GM12891 (cell line): ENCODE results near the gene CCDC136.

Experiments
- DNase-seq: peaks from one replicate; pipeline ENCODE4 v3.0.0; 2011; ENCODE audit warnings: low spot score; ENCODE audit not compliant: insufficient read length
- FAIRE-seq: peaks from 2 replicates; lab custom pipeline; 2011; peaks lifted over from hg19 to GRCh38; lab: Jason Lieb, UNC
- PAX5 ChIP-seq: IDR thresholded peaks from 2 replicates; pipeline ENCODE4 v1.6.1; 2011; ENCODE audit warnings: low read length, moderate library complexity, mild to moderate bottlenecking; ENCODE audit not compliant: insufficient read depth, severe bottlenecking
- POLR2A ChIP-seq: IDR thresholded peaks from 2 replicates; pipeline ENCODE4 v1.6.1; 2011; ENCODE audit warnings: low read depth, low read length, control low read depth
- POLR2AphosphoS5 ChIP-seq: IDR thresholded peaks from 2 replicates; pipeline ENCODE4 v1.6.1; 2011; ENCODE audit warnings: low read depth, low read length, control low read depth
- POU2F2 ChIP-seq: IDR thresholded peaks from 2 replicates; pipeline ENCODE4 v1.6.1; 2011; ENCODE audit warnings: low read depth, mild to moderate bottlenecking, control low read depth, low read length, moderate library complexity
- SPI1 ChIP-seq: IDR thresholded peaks from 2 replicates; pipeline ENCODE4 v1.6.1; 2011; ENCODE audit warnings: low read depth, low read length, control low read depth
- TAF1 ChIP-seq: IDR thresholded peaks from 2 replicates; pipeline ENCODE4 v1.6.1; 2011; ENCODE audit warnings: low read depth, low read length, control low read depth

The CCDC136 gene

GRCh38 chr7:128867241-128867640 is 75.5 kb downstream of the CCDC136 start:
- DNase-seq (no peak), FAIRE-seq (no peak)
- TF ChIP-seq POLR2A = no peak
- TF ChIP-seq TAF1 = no peak
- TF ChIP-seq POLR2AphosphoS5 = no peak
- no peak for TF ChIP-seq POU2F2
- TF ChIP-seq PAX5 = no peak
- TF ChIP-seq SPI1 = no peak

- FAIRE-seq (no peak), DNase-seq (no peak)
- TF ChIP-seq POLR2AphosphoS5 = no peak
- TF ChIP-seq POLR2A = no peak
- TF ChIP-seq TAF1 = no peak
Measured at GRCh38 chr7:128867842-128868623, 76.3 kb downstream of the CCDC136 start.

- no peak for FAIRE-seq
- DNase-seq = no peak
- TF ChIP-seq PAX5 = no peak
- no peak for TF ChIP-seq POLR2A
- TF ChIP-seq POU2F2 = no peak
- TF ChIP-seq POLR2AphosphoS5 = no peak
- no peak for TF ChIP-seq TAF1
- TF ChIP-seq SPI1 = no peak
Measured at GRCh38 chr7:128868624-128869137, 76.9 kb downstream of the CCDC136 start.

GRCh38 chr7:128869138-128869943 is 77.6 kb downstream of the CCDC136 start:
- TF ChIP-seq POLR2AphosphoS5 (no peak), TAF1 (no peak), POLR2A (no peak), SPI1 (no peak), PAX5 (no peak), POU2F2 (no peak)
- DNase-seq (peak; percentile 74), FAIRE-seq (peak; percentile 91)

- TF ChIP-seq PAX5 (no peak), TAF1 (no peak), POU2F2 (no peak), POLR2A (no peak), SPI1 (no peak), POLR2AphosphoS5 (no peak)
- FAIRE-seq = no peak
- no peak for DNase-seq
Measured at GRCh38 chr7:128869944-128870285, 78.1 kb downstream of the CCDC136 start.

- no peak for TF ChIP-seq POLR2A
- TF ChIP-seq PAX5 = no peak
- no peak for TF ChIP-seq SPI1
- TF ChIP-seq POU2F2 = no peak
- TF ChIP-seq TAF1 = no peak
- no peak for TF ChIP-seq POLR2AphosphoS5
- FAIRE-seq = no peak
Measured at GRCh38 chr7:128871050-128871449, 79.3 kb downstream of the CCDC136 start.

More at GRCh38 chr7:128871050-128871449, 79.3 kb downstream of the CCDC136 start:
- DNase-seq = no peak
